CD4-positive, alpha-beta T cell (primary cell): ENCODE results near the gene HEATR5A. TPM values are rescaled to one million over a fixed set of nuclear protein-coding genes. Genes with fewer than 3 reads are reported as not detected.

Source experiments
- ATAC-seq: fragments of 200-7000 bp; cut with Tn5 transposase; one replicate; pipeline ENCODE4 v1.10.0; 2022; ENCODE audit warnings: mild to moderate bottlenecking; ENCODE audit not compliant: poor library complexity
- CTCF ChIA-PET: fragments of 350-600 bp; sonication (Branson Sonifier 250); formaldehyde crosslinking; loops from one replicate; lab custom pipeline; 2021; ENCODE audit warnings: antibody characterized with exemption, inconsistent platforms; lab: Charles Lee
- POLR2A ChIA-PET: fragments of 350-600 bp; sonication (Branson Sonifier 250); formaldehyde crosslinking; loops from one replicate; lab custom pipeline; 2021; ENCODE audit warnings: antibody characterized with exemption, inconsistent platforms; lab: Charles Lee
- DNase-seq, 14 experiments: peaks; one replicate each; pipeline ENCODE4 v3.0.0-alpha.2; 2013 to 2020; ENCODE audit warnings: mixed read lengths in 2 of 14
- H3K27ac ChIP-seq, 2 donors: one replicate each; pipeline versions ENCODE4 v1.5.1 to v1.7.0; 2013; ENCODE audit warnings: low read length in 2 of 2, low read depth in 1 of 2, mild to moderate bottlenecking in 1 of 2
- H3K27me3 ChIP-seq, 2 experiments: 1 replicate in 1 of 2; 2 replicates in 1 of 2; pipeline versions ENCODE4 v1.6.1 to v1.7.0; 2013; ENCODE audit warnings: low read length in 2 of 2, control low read depth in 1 of 2, mild to moderate bottlenecking in 1 of 2, moderate library complexity in 1 of 2; ENCODE audit not compliant: insufficient read depth in 2 of 2, control insufficient read depth in 1 of 2
- H3K36me3 ChIP-seq: one replicate; pipeline ENCODE4 v1.6.1; 2013; ENCODE audit warnings: low read length, control low read depth; ENCODE audit not compliant: insufficient read depth
- H3K4me1 ChIP-seq: one replicate; pipeline ENCODE4 v1.6.1; 2013; ENCODE audit warnings: low read length, control low read depth; ENCODE audit not compliant: insufficient read depth
- H3K4me3 ChIP-seq: one replicate; pipeline ENCODE4 v1.5.1; 2013; ENCODE audit warnings: mild to moderate bottlenecking, low read length, moderate library complexity
- H3K9me3 ChIP-seq, 2 experiments: 1 replicate in 1 of 2; 2 replicates in 1 of 2; pipeline versions ENCODE4 v1.6.1 to v1.7.0; 2013; ENCODE audit warnings: low read length in 2 of 2, mild to moderate bottlenecking in 2 of 2, control low read depth in 1 of 2, moderate library complexity in 1 of 2; ENCODE audit not compliant: control insufficient read depth in 1 of 2, insufficient read depth in 1 of 2
- H3K27ac Mint-ChIP-seq: one replicate; pipeline ENCODE4 v1.8.0; 2020; ENCODE audit warnings: mixed read lengths
- H3K27me3 Mint-ChIP-seq: one replicate; pipeline ENCODE4 v1.8.0; 2021; ENCODE audit warnings: mixed read lengths
- H3K36me3 Mint-ChIP-seq: one replicate; pipeline ENCODE4 v1.8.0; 2021; ENCODE audit warnings: low read depth, mixed read lengths
- H3K4me1 Mint-ChIP-seq: one replicate; pipeline ENCODE4 v1.8.0; 2021; ENCODE audit warnings: low read depth, mixed read lengths
- H3K4me3 Mint-ChIP-seq: one replicate; pipeline ENCODE4 v1.8.0; 2020; ENCODE audit warnings: mild to moderate bottlenecking, mixed read lengths
- H3K9me3 Mint-ChIP-seq: one replicate; pipeline ENCODE4 v1.8.0; 2020; ENCODE audit warnings: mixed read lengths
- CTCF ChIP-seq: fragments of 200-600 bp; IDR thresholded peaks from one replicate; pipeline ENCODE4 v1.8.0; 2022; ENCODE audit warnings: antibody characterized with exemption, mild to moderate bottlenecking
- intact Hi-C, 2 experiments: fragments of 100-400 bp; cut with DNase I in 1 of 2; cut with micrococcal nuclease in 1 of 2; formaldehyde crosslinking; loops; one replicate each; pipeline versions ENCODE4 v1.15.1 to v1.9.0; 2023 to 2025; cut with DNase I, micrococcal nuclease
- total RNA-seq, 174 experiments: library from RNA in 2 of 174; stranded (reverse) in 2 of 174; gene quantifications; one replicate each; pipeline ENCODE4 v1.2.3 and lab custom pipeline; 2021 to 2026

Gene HEATR5A
- total RNA-seq, 2 experiments from 2014 or later: 5.2 to 5.5 TPM

- Histone ChIP-seq H3K4me1 (no peaks in the 10 kb centered on the region), H3K4me3 (no peak overlapping the region), H3K27ac (no peak overlapping the region), H3K36me3 (no peaks in the 10 kb centered on the region), H3K27me3 (no peaks in the 10 kb centered on the region), H3K9me3 (no peaks in the 10 kb centered on the region)
- no peaks in the 10 kb centered on the region for H3K4me1 Mint-ChIP-seq
- H3K4me3 Mint-ChIP-seq: no peak overlapping the region
- H3K36me3 Mint-ChIP-seq: peaks cover 4% of the 10 kb centered on the region
- CTCF ChIA-PET: no interaction called here
- H3K9me3 Mint-ChIP-seq: peaks cover 2% of the 10 kb centered on the region
- POLR2A ChIA-PET: interaction anchor here (0.7 kb wide), 1 partner anchor 343 kb away, joined by 3 read pairs; no protein-coding TSS in a partner anchor
- H3K27me3 Mint-ChIP-seq: no peaks in the 10 kb centered on the region
- intact Hi-C loops: no loop called here
- DNase-seq: no peak
- TF ChIP-seq CTCF: no peak
- no peak for ATAC-seq
- H3K27ac Mint-ChIP-seq: no peak overlapping the region
Observed at GRCh38 chr14:31430634-31431264, 10.4 kb upstream of the HEATR5A start.

DNA sequence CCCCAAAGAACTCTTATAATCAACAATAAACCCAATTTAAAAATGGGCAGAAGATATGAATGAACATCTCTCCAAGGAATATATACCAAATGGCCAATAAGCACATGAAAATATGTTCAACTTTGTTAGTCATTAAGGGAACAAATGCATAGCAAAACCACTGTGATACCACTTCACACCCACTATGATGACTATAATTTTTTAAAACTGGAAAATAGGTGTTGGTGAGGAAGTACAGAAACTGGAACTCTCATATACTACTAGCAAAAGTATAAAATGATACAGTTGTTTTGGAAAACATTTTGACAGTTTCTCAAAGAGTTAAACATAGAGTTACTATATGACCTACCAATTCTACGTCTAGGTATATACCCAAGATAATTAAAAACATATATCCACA is 9.4 kb upstream of the HEATR5A start:
- H3K36me3 Mint-ChIP-seq: peaks cover 4% of the 10 kb centered on the region
- no peak for ATAC-seq
- no peak overlapping the region for H3K27ac ChIP-seq

DNA sequence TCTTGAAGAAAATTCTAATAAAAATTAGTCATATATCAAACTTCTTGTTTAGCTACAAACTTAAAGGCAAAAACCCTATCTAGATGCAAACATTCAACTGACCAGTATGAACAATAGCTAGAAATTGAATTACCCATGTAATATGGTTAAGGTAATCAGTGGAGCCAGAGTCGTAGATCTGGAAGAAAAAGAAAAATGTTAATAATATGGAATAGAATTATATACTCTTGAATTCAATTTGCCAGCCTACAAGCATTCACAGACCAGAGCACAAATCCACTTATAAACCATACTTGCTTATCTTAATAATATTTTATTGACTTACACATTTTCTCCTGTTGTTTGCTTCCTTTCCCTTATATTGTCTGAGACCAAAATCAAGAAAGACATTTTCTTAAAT is 7.7 kb upstream of the HEATR5A start:
- intact Hi-C loops: loop anchor here in 1 of 2 experiments (10.0 kb wide), 1 partner anchor 777 kb away; the partner anchor contains the start of genes RNU6-7 and RNU6-8
- ChIA-PET CTCF (no interaction called here), POLR2A (interaction anchor here (1.6 kb wide), 1 partner anchor 8 kb away, joined by 4 read pairs; the partner anchor contains the start of gene HEATR5A)
- H3K9me3 ChIP-seq: no peaks in the 10 kb centered on the region
- Mint-ChIP-seq H3K27ac (no peak overlapping the region), H3K4me1 (no peaks in the 10 kb centered on the region), H3K36me3 (peaks cover 4% of the 10 kb centered on the region), H3K9me3 (peaks cover 2% of the 10 kb centered on the region), H3K4me3 (no peak overlapping the region), H3K27me3 (no peaks in the 10 kb centered on the region)
- H3K27me3 ChIP-seq: no peaks in the 10 kb centered on the region
- no peak for ATAC-seq
- no peak overlapping the region for H3K4me3 ChIP-seq
- no peaks in the 10 kb centered on the region for H3K36me3 ChIP-seq
- no peak for TF ChIP-seq CTCF
- DNase-seq: no peak
- no peak overlapping the region for H3K27ac ChIP-seq
- no peaks in the 10 kb centered on the region for H3K4me1 ChIP-seq

More for the DNA sequence above, 9.4 kb upstream of the HEATR5A start:
- POLR2A ChIA-PET: no interaction called here
- Mint-ChIP-seq H3K4me1 (no peaks in the 10 kb centered on the region), H3K27ac (no peak overlapping the region), H3K9me3 (peaks cover 2% of the 10 kb centered on the region), H3K4me3 (no peak overlapping the region), H3K27me3 (no peaks in the 10 kb centered on the region)
- no peaks in the 10 kb centered on the region for H3K27me3 ChIP-seq
- no peaks in the 10 kb centered on the region for H3K36me3 ChIP-seq
- CTCF ChIA-PET: no interaction called here
- TF ChIP-seq CTCF: no peak
- H3K4me3 ChIP-seq: no peak overlapping the region
- intact Hi-C loops: loop anchor here in 1 of 2 experiments (10.0 kb wide), 1 partner anchor 775 kb away; the partner anchor contains the start of genes RNU6-7 and RNU6-8
- DNase-seq: no peak
- H3K4me1 ChIP-seq: no peaks in the 10 kb centered on the region
- no peaks in the 10 kb centered on the region for H3K9me3 ChIP-seq
